ENCODE measurements around the gene LCN15. TPM values are rescaled to one million over a fixed set of nuclear protein-coding genes. Genes with fewer than 3 reads are reported as not detected.

The LCN15 gene
- total RNA-seq, 2 donors from 2014 or later, result 0.63 to 1.4 TPM

- H3K4me3 ChIP-seq, result no peak overlapping the region
- DNase-seq (ENCODE audit: low spot score), result no peak
- H3K27ac ChIP-seq, result no peak overlapping the region
- H3K9me3 ChIP-seq, result peaks cover 0 to 11% of the 10 kb centered on the region in 2 donors
- peaks cover 0 to 13% of the 10 kb centered on the region in 2 donors for H3K4me1 ChIP-seq
- no peak for TF ChIP-seq CTCF (IDR thresholded peaks at IDR 0.05)
- H3K36me3 ChIP-seq, result no peaks in the 10 kb centered on the region
- no peaks in the 10 kb centered on the region for H3K27me3 ChIP-seq
These were observed 10.2 kb downstream of the LCN15 start for GRCh38 chr9:136754059-136754572.

GRCh38 chr9:136753371-136754058, 10.8 kb downstream of the LCN15 start:
- TF ChIP-seq CTCF (IDR thresholded peaks at IDR 0.05), result no peak
- no peaks in the 10 kb centered on the region for H3K36me3 ChIP-seq
- peaks cover 0 to 11% of the 10 kb centered on the region in 2 donors for H3K9me3 ChIP-seq
- no peak overlapping the region for H3K4me3 ChIP-seq
- DNase-seq (ENCODE audit: low spot score), result no peak
- H3K4me1 ChIP-seq, result peaks cover 0 to 19% of the 10 kb centered on the region in 2 donors
- H3K27ac ChIP-seq, result no peak overlapping the region
- no peaks in the 10 kb centered on the region for H3K27me3 ChIP-seq

- Histone ChIP-seq H3K27ac (no peak overlapping the region), H3K4me3 (no peak overlapping the region), H3K27me3 (no peaks in the 10 kb centered on the region), H3K4me1 (peaks cover 0 to 23% of the 10 kb centered on the region in 2 donors), H3K9me3 (peaks cover 0 to 11% of the 10 kb centered on the region in 2 donors), H3K36me3 (no peaks in the 10 kb centered on the region)
- no peak for TF ChIP-seq CTCF (IDR thresholded peaks at IDR 0.05)
- no peak for DNase-seq (ENCODE audit: low spot score)
These were observed 12.5 kb downstream of the LCN15 start for GRCh38 chr9:136751814-136752213.

- DNase-seq (ENCODE audit: low spot score), result no peak
- TF ChIP-seq CTCF (IDR thresholded peaks at IDR 0.05), result no peak
- Histone ChIP-seq H3K9me3 (peaks cover 0 to 9% of the 10 kb centered on the region in 2 donors), H3K4me3 (no peak overlapping the region), H3K27me3 (no peaks in the 10 kb centered on the region), H3K4me1 (peaks cover 0 to 23% of the 10 kb centered on the region in 2 donors), H3K36me3 (no peaks in the 10 kb centered on the region), H3K27ac (no peak overlapping the region)
These were observed 13.1 kb downstream of the LCN15 start for GRCh38 chr9:136751244-136751643.

GRCh38 chr9:136750526-136750925, 13.8 kb downstream of the LCN15 start:
- Histone ChIP-seq H3K4me1 (peaks cover 0 to 23% of the 10 kb centered on the region in 2 donors), H3K36me3 (no peaks in the 10 kb centered on the region), H3K9me3 (peaks cover 0 to 5% of the 10 kb centered on the region in 2 donors), H3K27me3 (no peaks in the 10 kb centered on the region), H3K4me3 (no peak overlapping the region), H3K27ac (peak overlapping the region in 1 of 2 donors; percentile 35)
- no peak for TF ChIP-seq CTCF (IDR thresholded peaks at IDR 0.05)
- no peak for DNase-seq (ENCODE audit: low spot score)

All from right atrium auricular region (tissue), 2 donors.